CD4-positive, alpha-beta T cell treated with Interleukin-6 at 100 ng/mL for 8 hours (primary cell): ENCODE measurements around the gene LRP2BP.
"Not testable (repeated sequence)": the region's sequence is repeated elsewhere in the genome, so short reads cannot be mapped to it uniquely, and the experiment has no call there.

Experiments
- DNase-seq: peaks from one replicate; pipeline ENCODE4 v3.0.0-alpha.2; 2020; ENCODE audit warnings: mixed read lengths, low spot score

The LRP2BP gene

GRCh38 chr4:185395956-185396723 is 416 bp upstream of the LRP2BP start:
- peak; percentile 96 for DNase-seq

DNA sequence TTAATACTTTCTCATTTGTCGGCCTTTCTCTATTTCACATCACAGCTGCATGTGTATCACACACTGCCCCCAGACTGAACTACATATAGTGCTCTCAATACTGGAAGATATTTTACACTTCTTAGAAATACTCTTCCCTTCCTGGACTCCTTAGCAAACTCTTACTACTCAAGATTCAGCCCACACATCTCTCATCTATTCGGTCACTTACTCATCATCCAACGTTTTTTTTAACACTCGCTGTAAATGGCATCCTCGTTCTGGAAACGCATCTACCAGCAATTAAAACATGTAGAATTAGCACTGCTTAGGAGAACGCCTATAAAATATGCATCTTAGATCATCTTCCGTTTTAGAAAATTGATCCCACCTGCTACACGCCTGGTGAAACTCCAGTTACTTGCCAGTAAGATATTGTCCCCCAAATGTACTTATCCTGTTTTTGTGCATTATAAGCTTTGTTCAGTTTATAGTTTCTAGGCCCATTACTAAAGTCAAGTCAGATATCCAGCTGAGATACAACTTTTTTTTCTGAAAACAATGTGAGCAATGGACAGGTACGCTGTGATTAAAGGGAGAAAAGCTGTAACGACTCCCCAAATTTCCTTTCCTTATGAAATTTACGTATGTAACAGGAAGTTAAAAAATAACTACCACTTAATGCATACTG is 1.0 kb downstream of the LRP2BP start:
- DNase-seq, result no peak

- no peak for DNase-seq
Observed at GRCh38 chr4:185392156-185392555, 3.6 kb downstream of the LRP2BP start.

- DNase-seq, result no peak
Observed at GRCh38 chr4:185390941-185391340, 4.8 kb downstream of the LRP2BP start.

DNA sequence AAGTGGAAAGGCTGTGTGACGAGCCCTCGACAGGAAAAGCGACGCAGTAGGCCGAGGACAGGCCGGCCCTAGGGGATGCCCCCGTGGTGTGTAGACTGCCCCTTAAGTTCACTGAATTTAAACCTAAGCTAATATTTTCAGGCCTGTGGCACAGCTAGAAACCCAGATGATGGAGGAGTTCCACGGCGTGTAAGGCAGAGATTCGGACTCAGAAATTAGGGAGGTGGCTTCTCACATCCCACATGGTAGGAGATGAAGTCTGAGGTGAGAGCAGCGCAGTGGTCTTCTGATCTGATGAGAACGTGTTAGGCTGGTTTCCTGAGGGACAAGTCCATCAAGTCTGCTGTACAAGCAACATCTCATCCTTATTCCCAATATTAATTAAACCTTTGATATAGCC is 7.8 kb downstream of the LRP2BP start:
- no peak for DNase-seq

DNA sequence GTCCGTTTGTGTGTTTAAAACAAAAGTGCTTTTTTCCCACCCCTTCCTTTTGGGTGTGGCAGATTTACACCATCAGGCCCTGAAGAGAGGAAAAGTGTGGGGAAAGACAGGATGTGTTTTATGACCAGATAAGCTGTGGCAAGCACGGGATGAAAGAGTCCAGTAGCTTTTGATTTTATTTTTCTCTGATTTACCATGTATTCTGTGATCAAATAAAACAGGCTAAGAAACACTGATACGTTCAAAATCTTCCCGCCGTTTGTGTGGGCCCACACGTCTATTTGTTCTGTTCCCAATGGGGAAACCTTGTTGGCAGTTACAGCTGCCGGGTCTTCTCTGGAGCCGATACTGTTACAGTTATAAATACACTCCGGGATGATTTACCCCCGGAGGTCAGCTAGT is 10.8 kb downstream of the LRP2BP start:
- DNase-seq, result no peak

DNA sequence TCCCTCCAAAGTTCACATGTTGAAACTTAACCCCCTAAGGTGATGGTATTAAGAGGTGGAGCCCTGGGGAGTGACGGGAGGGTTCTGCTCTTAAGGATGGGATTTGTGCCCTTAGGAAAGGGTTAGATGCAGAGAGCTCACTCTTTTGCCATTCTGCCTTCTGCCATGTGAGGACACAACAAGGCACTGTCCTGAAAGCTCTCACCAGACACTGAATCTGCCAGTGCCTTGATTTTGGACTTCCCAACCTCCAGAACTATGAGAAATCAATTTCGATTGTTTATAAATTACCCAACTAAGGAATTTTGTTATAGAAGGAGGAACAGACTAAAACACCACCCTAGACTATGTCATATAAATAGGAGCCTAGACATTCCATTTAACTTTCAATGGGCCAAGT is 11.7 kb downstream of the LRP2BP start:
- DNase-seq, result no peak

DNA sequence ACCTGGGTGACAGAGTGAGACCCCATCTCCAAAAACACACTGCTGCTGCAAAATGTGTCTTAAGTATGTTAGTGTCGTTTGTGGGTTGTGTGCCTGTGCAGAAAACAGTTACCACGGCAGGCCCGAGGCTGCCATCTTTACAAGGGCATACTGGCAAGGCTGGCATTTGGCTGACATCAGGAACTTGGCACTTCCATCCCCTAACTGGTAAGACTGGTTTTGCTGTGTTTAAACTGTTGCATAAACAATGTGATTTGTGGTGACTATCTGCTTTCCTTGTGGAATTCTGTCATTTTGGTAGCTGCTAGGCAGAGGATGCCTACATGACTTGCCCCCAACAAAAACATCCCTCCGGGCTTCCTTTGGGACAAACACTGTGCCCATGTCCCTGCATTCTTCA is 12.3 kb downstream of the LRP2BP start:
- DNase-seq, result no peak

DNA sequence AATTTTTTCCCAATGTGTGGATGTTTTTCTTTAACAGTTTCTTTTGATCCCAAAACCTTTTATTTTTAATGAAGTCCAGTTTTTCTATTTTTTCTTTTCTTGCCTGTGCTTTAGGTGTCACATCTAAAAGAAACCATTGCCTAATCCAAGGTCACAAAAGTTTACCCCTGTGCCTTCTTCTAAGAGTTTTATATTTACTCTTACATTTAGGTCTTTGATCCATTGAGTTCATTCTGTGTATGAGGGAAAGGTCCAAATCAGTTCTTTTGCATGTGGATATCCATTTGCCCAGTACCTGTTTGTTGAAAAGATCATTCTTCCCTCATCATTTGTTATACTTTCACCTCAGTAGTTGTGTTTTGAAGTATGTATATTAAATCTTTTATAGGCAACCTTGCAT is 13.0 kb downstream of the LRP2BP start:
- no peak for DNase-seq

- DNase-seq, result no peak
Observed at GRCh38 chr4:185381288-185382196, 14.2 kb downstream of the LRP2BP start.

DNA sequence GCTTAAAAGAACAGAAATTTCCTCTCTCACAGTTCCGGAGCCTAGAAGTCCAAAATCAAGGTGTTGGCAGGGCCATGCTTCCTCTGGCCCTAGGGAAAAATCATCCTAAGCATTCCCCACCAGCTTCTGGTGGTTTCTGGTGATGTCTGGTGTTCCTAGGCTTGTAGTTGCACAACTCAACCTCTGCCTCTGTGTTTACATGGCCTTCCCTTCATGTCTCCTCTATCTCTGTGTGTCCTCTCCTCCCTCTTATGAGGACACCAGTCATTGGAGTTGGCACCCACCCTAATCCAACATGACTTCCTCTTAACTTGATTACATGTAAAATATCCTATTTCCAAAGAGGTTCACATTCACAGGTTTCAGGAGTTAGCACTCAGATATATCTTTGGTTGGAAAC is 15.4 kb downstream of the LRP2BP start:
- no peak for DNase-seq

- DNase-seq, result no peak
Observed at GRCh38 chr4:185379326-185380295, 16.1 kb downstream of the LRP2BP start.

GRCh38 chr4:185378264-185378663 is 17.5 kb downstream of the LRP2BP start:
- no peak for DNase-seq

DNA sequence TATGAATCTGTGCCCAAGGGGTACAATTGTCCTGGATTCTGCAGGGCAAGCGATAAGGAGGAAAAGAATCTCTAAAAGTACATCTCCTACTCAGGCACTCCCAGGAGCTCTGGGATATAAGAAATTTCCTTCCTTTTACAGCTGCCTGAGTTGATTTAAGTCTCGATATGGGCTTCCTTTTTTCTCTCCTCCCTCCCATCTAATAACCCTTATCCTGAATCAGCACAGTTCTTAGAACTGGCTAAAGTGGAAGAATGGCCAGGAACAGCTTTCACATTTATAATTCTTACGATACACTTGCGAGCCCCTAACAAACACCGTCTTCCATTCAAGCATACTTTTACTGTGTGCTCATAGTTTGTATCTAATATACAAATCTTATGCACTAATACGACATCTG is 21.2 kb downstream of the LRP2BP start:
- no peak for DNase-seq

DNA sequence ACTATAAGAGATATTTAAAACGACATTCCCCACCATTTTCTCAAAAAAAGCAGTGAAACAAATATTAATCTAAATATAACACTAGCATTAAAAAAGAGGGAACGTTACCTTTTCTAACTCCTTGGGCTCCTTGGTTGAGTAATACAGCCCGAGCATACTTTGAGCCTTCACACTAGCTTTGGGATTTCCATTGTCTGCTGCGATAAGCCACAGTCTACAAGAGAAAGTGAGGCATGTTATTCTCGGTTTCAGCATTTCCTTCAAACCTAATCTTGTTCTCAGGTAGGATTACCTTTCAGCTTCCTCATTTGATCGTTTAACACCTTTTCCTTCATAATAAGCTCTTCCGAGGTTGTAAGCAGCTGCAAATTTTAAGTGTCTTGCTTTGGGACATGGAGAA is 21.7 kb downstream of the LRP2BP start:
- DNase-seq, result no peak

DNA sequence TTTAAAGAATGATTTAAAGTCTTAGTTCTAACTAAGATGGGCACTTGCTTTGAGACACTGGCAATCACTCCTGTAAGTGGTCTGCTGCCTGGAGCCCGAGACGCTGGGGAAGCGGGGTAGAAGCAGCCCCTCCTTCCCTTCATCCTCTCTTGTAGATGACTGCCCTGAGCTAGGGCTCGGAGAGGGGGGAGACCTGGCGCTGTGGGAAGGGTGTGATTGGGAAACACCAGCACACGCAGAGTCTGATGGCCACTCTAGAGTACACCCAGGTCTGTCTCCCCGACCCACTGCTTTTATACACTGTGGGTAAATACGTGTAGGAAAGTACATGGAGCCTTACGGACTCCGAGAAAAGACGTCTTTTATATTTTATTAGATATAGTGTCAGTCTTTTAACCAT is 24.0 kb downstream of the LRP2BP start:
- no peak for DNase-seq

- DNase-seq, result no peak
Observed at GRCh38 chr4:185370268-185370949, 25.3 kb downstream of the LRP2BP start.

DNA sequence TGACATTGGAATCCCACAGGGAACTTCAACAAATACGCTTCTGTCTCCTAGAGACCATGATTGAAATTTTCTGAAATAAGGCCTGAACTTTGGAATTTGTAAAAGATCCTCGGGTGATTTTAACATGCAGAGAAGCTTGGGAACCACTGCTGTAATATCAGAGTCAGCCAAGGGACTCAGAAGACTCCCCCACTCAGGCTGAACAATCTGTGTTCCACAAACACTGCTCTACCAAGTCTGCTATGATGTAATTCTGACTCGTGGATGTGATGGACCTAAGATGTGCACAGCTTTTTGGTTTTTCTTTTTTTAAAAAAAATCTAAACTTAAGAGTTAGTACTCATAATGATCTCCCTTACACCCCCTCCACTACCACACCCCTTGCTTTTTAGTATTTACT is 26.0 kb downstream of the LRP2BP start:
- DNase-seq, result no peak

GRCh38 chr4:185364886-185365285 is 30.8 kb downstream of the LRP2BP start:
- no peak for DNase-seq

DNA sequence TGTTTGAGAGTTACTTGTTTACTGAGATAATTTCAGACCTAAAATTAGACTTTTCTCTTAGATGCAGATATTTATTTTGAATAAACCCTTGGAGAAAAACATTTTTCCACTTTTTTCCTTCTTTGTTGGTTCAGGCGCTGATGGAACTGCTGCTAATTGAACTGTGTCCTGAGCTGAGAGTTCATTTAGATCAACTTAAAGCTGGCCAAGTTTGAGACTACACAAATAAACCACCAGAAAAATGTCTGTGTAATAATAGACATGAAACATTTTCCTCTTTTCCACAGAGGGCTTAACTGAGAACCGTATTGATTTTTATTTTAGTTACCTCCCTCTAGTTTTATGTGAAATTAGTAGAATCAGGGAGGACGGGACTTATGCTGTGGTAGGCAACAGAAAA is 32.5 kb downstream of the LRP2BP start:
- DNase-seq, result no peak

DNA sequence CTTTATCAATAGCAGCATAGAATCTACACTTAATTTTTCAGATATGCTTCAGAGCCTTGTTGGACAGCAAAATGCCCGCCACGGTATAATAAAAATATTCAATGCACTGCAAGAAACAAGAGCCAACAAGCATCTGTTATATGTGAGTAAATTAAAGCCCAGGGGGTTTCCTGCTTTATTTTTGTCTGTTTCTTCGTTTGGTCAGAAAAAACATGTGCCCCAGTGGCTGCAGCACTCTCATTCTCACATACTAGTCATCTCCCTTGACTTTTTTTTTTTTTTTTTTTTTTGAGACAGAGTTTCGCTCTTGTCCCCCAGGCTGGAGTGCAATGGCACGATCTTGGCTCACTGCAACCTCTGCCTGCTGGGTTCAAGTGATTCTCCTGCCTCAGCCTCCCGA is 33.2 kb downstream of the LRP2BP start:
- DNase-seq, result not testable (repeated sequence)
